Neuronal stem cell (in vitro differentiated cells): Measurements from ENCODE around the gene MROH7.

Experiments used
- DNase-seq: peaks from one replicate; pipeline ENCODE4 v3.0.0-alpha.2; 2013; ENCODE audit warnings: low spot score
- H2AFZ ChIP-seq: one replicate; pipeline ENCODE4 v1.6.1; 2013; ENCODE audit warnings: mild to moderate bottlenecking, low read length, inconsistent platforms
- H2AK5ac ChIP-seq: 2 replicates; pipeline ENCODE4 v1.6.1; 2013; ENCODE audit warnings: low read depth, mild to moderate bottlenecking, inconsistent platforms, low read length, moderate library complexity, mixed read lengths
- H2BK120ac ChIP-seq: 2 replicates; pipeline ENCODE4 v1.6.1; 2013; ENCODE audit warnings: low read depth, mild to moderate bottlenecking, inconsistent platforms, low read length, moderate library complexity, mixed read lengths
- H2BK12ac ChIP-seq: one replicate; pipeline ENCODE4 v1.6.1; 2013; ENCODE audit warnings: low read length, inconsistent platforms
- H2BK15ac ChIP-seq: 2 replicates; pipeline ENCODE4 v1.6.1; 2013; ENCODE audit warnings: mild to moderate bottlenecking, low read length, inconsistent platforms, mixed read lengths
- H2BK5ac ChIP-seq: one replicate; pipeline ENCODE4 v1.6.1; 2013; ENCODE audit warnings: inconsistent platforms, mild to moderate bottlenecking, low read length, moderate library complexity
- H3K14ac ChIP-seq: one replicate; pipeline ENCODE4 v1.6.1; 2013; ENCODE audit warnings: low read length, inconsistent platforms
- H3K18ac ChIP-seq: 2 replicates; pipeline ENCODE4 v1.6.1; 2013; ENCODE audit warnings: low read length, inconsistent platforms
- H3K23ac ChIP-seq: 2 replicates; pipeline ENCODE4 v1.6.1; 2013; ENCODE audit warnings: low read depth, mild to moderate bottlenecking, mixed read lengths, low read length, inconsistent platforms; ENCODE audit not compliant: poor library complexity
- H3K27ac ChIP-seq: replicated peaks from 3 replicates; pipeline ENCODE4 v1.5.1; 2013; ENCODE audit warnings: low read length, inconsistent platforms
- H3K27me3 ChIP-seq, 3 experiments: 2 replicates each; pipeline ENCODE4 v1.6.1; 2013; ENCODE audit warnings: low read length in 3 of 3, mild to moderate bottlenecking in 2 of 3, inconsistent platforms in 1 of 3, low read depth in 1 of 3, mixed read lengths in 1 of 3, moderate library complexity in 1 of 3; ENCODE audit not compliant: control insufficient read depth in 3 of 3, insufficient read depth in 3 of 3
- H3K36me3 ChIP-seq, 2 donors: replicated peaks in 1 of 2; 2 replicates each; pipeline ENCODE4 v1.6.1; 2013; ENCODE audit warnings: low read length in 2 of 2; ENCODE audit not compliant: control insufficient read depth in 2 of 2, insufficient read depth in 2 of 2
- H3K4ac ChIP-seq: 2 replicates; pipeline ENCODE4 v1.6.1; 2013; ENCODE audit warnings: inconsistent platforms, mild to moderate bottlenecking, low read length, moderate library complexity
- H3K4me1 ChIP-seq, 2 donors: 1 replicate in 1 of 2; 2 replicates in 1 of 2; pipeline ENCODE4 v1.6.1; 2013; ENCODE audit warnings: low read length in 2 of 2, low read depth in 1 of 2; ENCODE audit not compliant: control insufficient read depth in 2 of 2, insufficient read depth in 1 of 2
- H3K4me2 ChIP-seq: one replicate; pipeline ENCODE4 v1.6.1; 2013; ENCODE audit warnings: mild to moderate bottlenecking, low read length, inconsistent platforms; ENCODE audit not compliant: insufficient read depth, poor library complexity, severe bottlenecking
- H3K4me3 ChIP-seq, 2 donors: 2 replicates each; pipeline ENCODE4 v1.5.1; 2013; ENCODE audit warnings: low read length in 2 of 2, mild to moderate bottlenecking in 2 of 2, inconsistent platforms in 1 of 2, moderate library complexity in 1 of 2
- H3K79me1 ChIP-seq: one replicate; pipeline ENCODE4 v1.6.1; 2013; ENCODE audit warnings: low read depth, mild to moderate bottlenecking, inconsistent platforms, low read length, moderate library complexity
- H3K9ac ChIP-seq: one replicate; pipeline ENCODE4 v1.6.1; 2013; ENCODE audit warnings: mild to moderate bottlenecking, low read depth, low read length, inconsistent platforms; ENCODE audit not compliant: poor library complexity
- H3K9me3 ChIP-seq, 2 donors: replicated peaks in 1 of 2; 2 replicates each; pipeline versions ENCODE3 to v1.6.1; 2013; ENCODE audit warnings: low read length in 2 of 2, mild to moderate bottlenecking in 2 of 2, inconsistent platforms in 1 of 2, low read depth in 1 of 2, mixed read lengths in 1 of 2, moderate library complexity in 1 of 2; ENCODE audit not compliant: control insufficient read depth in 2 of 2, insufficient read depth in 1 of 2
- H4K8ac ChIP-seq: one replicate; pipeline ENCODE4 v1.6.1; 2013; ENCODE audit warnings: low read depth, mild to moderate bottlenecking, inconsistent platforms, low read length, moderate library complexity
- H4K91ac ChIP-seq: one replicate; pipeline ENCODE4 v1.6.1; 2013; ENCODE audit warnings: low read length, low read depth, mild to moderate bottlenecking, inconsistent platforms; ENCODE audit not compliant: poor library complexity
- WGBS, 2 donors: extraction: QIAGEN DNeasy Blood & Tissue Kit; methylation state at CpG; one replicate each; pipeline ENCODE4 v1.1.7; 2013; ENCODE audit warnings: missing lambda C conversion rate in 2 of 2, mixed read lengths in 1 of 2; ENCODE audit not compliant: insufficient read length in 2 of 2, insufficient replicate concordance in 1 of 2; ENCODE audit errors: extremely low coverage in 2 of 2; 5-methylcytosine and 5-hydroxymethylcytosine counted together

MROH7 gene

GRCh38 chr1:54754045-54754444 is 112.5 kb downstream of the MROH7 start:
- Histone ChIP-seq H3K23ac (no peak overlapping the region), H3K4me3 (no peak overlapping the region), H4K91ac (no peak overlapping the region), H3K27ac (no peak overlapping the region), H2AK5ac (no peak overlapping the region), H3K4me2 (no peak overlapping the region), H3K79me1 (peaks cover 1% of the 10 kb centered on the region), H4K8ac (no peak overlapping the region), H2BK12ac (peak overlapping the region; percentile 17), H2BK5ac (peak overlapping the region; percentile 13), H3K4ac (no peak overlapping the region), H3K36me3 (peaks cover 16 to 31% of the 10 kb centered on the region in 2 donors), H2AFZ (no peak overlapping the region), H2BK15ac (no peak overlapping the region), H3K14ac (no peak overlapping the region), H3K9ac (no peak overlapping the region), H3K18ac (no peak overlapping the region), H3K9me3 (no peaks in the 10 kb centered on the region), H3K4me1 (no peaks in the 10 kb centered on the region), H3K27me3 (no peaks in the 10 kb centered on the region), H2BK120ac (no peak overlapping the region)
- DNase-seq, result no peak
- no CpG with 5 or more reads among the region's 22 CpGs for WGBS, 2 donors

GRCh38 chr1:54754486-54755285 is 113.1 kb downstream of the MROH7 start:
- Histone ChIP-seq H3K27me3 (no peaks in the 10 kb centered on the region), H3K4me3 (no peak overlapping the region), H3K9me3 (no peaks in the 10 kb centered on the region), H3K79me1 (peaks cover 1% of the 10 kb centered on the region), H3K4me2 (no peak overlapping the region), H3K18ac (no peak overlapping the region), H4K91ac (no peak overlapping the region), H2AK5ac (no peak overlapping the region), H3K4me1 (no peaks in the 10 kb centered on the region), H4K8ac (no peak overlapping the region), H3K36me3 (peaks cover 16 to 35% of the 10 kb centered on the region in 2 donors), H3K27ac (no peak overlapping the region), H2BK120ac (no peak overlapping the region), H3K4ac (no peak overlapping the region), H2BK15ac (no peak overlapping the region), H2AFZ (no peak overlapping the region), H2BK12ac (no peak overlapping the region), H3K9ac (no peak overlapping the region), H3K14ac (no peak overlapping the region), H2BK5ac (peak overlapping the region; percentile 13), H3K23ac (no peak overlapping the region)
- no peak for DNase-seq
- WGBS, 2 donors, result no CpG with 5 or more reads among the region's 25 CpGs

- Histone ChIP-seq H3K4ac (no peak overlapping the region), H3K4me2 (no peak overlapping the region), H3K4me3 (no peak overlapping the region), H2BK120ac (no peak overlapping the region), H3K14ac (no peak overlapping the region), H4K8ac (no peak overlapping the region), H4K91ac (no peak overlapping the region), H3K36me3 (peaks cover 16 to 35% of the 10 kb centered on the region in 2 donors), H3K23ac (no peak overlapping the region), H2BK5ac (no peak overlapping the region), H2BK12ac (no peak overlapping the region), H3K18ac (no peak overlapping the region), H2AK5ac (no peak overlapping the region), H3K27me3 (no peaks in the 10 kb centered on the region), H2BK15ac (no peak overlapping the region), H3K4me1 (no peaks in the 10 kb centered on the region), H3K9ac (no peak overlapping the region), H3K9me3 (no peaks in the 10 kb centered on the region), H3K27ac (no peak overlapping the region), H3K79me1 (peaks cover 3% of the 10 kb centered on the region), H2AFZ (no peak overlapping the region)
- WGBS, 2 donors, result no CpG with 5 or more reads among the region's 9 CpGs
- DNase-seq, result no peak
Measured at GRCh38 chr1:54757833-54758232, 116.2 kb downstream of the MROH7 start.

- DNase-seq, result no peak
- no peak overlapping the region for H4K91ac ChIP-seq
- H3K14ac ChIP-seq, result no peak overlapping the region
- no peak overlapping the region for H2BK120ac ChIP-seq
- no peak overlapping the region for H2BK15ac ChIP-seq
- H2BK12ac ChIP-seq, result no peak overlapping the region
- H3K79me1 ChIP-seq, result peaks cover 3% of the 10 kb centered on the region
- no CpG with 5 or more reads among the region's 20 CpGs for WGBS, 2 donors
- H3K18ac ChIP-seq, result no peak overlapping the region
- H2BK5ac ChIP-seq, result no peak overlapping the region
- H3K9me3 ChIP-seq, result no peaks in the 10 kb centered on the region
- H2AFZ ChIP-seq, result no peak overlapping the region
- no peak overlapping the region for H3K27ac ChIP-seq
- H2AK5ac ChIP-seq, result no peak overlapping the region
- peaks cover 16 to 35% of the 10 kb centered on the region in 2 donors for H3K36me3 ChIP-seq
- H3K4me3 ChIP-seq, result peak overlapping the region in 1 of 2 donors; percentile 15
- H3K4me2 ChIP-seq, result no peak overlapping the region
- H3K23ac ChIP-seq, result no peak overlapping the region
- no peak overlapping the region for H3K9ac ChIP-seq
- no peaks in the 10 kb centered on the region for H3K4me1 ChIP-seq
- H4K8ac ChIP-seq, result no peak overlapping the region
- no peaks in the 10 kb centered on the region for H3K27me3 ChIP-seq
- no peak overlapping the region for H3K4ac ChIP-seq
Measured at GRCh38 chr1:54758678-54759348, 117.2 kb downstream of the MROH7 start.
